Brain microvascular endothelial cell (primary cell): ENCODE measurements around the gene NACA2.

ENCODE experiments used
- DNase-seq: peaks from one replicate; pipeline ENCODE4 v3.0.0-alpha.2; 2020
- H3K27ac ChIP-seq: fragments of 250-450 bp; sonication (Bioruptor Pico); 2 replicates; pipeline ENCODE4 v1.5.1; 2020; ENCODE audit warnings: mild to moderate bottlenecking, moderate library complexity
- H3K27me3 ChIP-seq: fragments of 250-450 bp; sonication (Bioruptor Pico); replicated peaks from 2 replicates; pipeline ENCODE4 v1.5.1; 2020; ENCODE audit warnings: mild to moderate bottlenecking
- H3K36me3 ChIP-seq: fragments of 250-450 bp; sonication (Bioruptor Pico); replicated peaks from 2 replicates; pipeline ENCODE4 v1.5.1; 2020; ENCODE audit warnings: mild to moderate bottlenecking
- H3K4me3 ChIP-seq: 2 replicates; pipeline ENCODE4 v1.5.1; 2011; ENCODE audit warnings: low read depth, mild to moderate bottlenecking, control low read depth, low read length, moderate library complexity
- in situ Hi-C: cut with HindIII; loops from 2 replicates; pipeline ENCODE4 v1.10.0; 2017; ENCODE audit warnings: low sequenced_read_pairs, low pct_ligation_motif_present
- TF ChIP-seq, protein P1 (sequence below): IDR thresholded peaks from 2 replicates; pipeline ENCODE4 v1.5.1; 2011; ENCODE audit warnings: low read depth, mild to moderate bottlenecking, moderate library complexity, low read length, control low read depth, inconsistent platforms; ENCODE audit errors: missing control alignments

NACA2 gene

DNA sequence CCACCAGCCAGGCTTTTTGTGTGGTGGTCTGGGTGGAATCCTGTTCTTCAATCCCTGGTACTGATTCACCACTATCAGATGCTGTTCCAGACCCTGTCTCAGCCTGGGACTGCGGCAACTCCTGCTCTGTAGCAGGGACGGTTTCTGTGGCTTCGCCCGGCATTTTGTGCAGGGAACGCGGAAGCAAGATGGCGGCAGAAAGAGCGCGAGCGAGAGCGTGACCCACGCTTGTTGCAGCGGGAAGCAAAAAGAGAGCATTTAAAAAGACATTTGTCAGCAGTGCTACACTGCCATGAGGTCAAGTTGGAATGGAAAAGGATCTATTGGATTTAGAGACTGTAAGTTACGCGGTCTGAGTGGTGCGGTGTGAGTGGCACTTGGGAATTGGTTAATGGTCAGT is at the start of gene NACA2:
TSS of gene NACA2 (minus strand) at position 202 of the 400 bp plus-strand sequence. CDS start at position 163, 39 bp downstream.
- in situ Hi-C loops, result no loop called here
- Histone ChIP-seq H3K27ac (no peak within 1 kb of the TSS), H3K4me3 (no peak within 1 kb of the TSS), H3K36me3 (no peaks in the 10 kb centered on the region), H3K27me3 (no peaks in the 10 kb centered on the region)
- DNase-seq, result no peak
- TF ChIP-seq, protein P1, sequence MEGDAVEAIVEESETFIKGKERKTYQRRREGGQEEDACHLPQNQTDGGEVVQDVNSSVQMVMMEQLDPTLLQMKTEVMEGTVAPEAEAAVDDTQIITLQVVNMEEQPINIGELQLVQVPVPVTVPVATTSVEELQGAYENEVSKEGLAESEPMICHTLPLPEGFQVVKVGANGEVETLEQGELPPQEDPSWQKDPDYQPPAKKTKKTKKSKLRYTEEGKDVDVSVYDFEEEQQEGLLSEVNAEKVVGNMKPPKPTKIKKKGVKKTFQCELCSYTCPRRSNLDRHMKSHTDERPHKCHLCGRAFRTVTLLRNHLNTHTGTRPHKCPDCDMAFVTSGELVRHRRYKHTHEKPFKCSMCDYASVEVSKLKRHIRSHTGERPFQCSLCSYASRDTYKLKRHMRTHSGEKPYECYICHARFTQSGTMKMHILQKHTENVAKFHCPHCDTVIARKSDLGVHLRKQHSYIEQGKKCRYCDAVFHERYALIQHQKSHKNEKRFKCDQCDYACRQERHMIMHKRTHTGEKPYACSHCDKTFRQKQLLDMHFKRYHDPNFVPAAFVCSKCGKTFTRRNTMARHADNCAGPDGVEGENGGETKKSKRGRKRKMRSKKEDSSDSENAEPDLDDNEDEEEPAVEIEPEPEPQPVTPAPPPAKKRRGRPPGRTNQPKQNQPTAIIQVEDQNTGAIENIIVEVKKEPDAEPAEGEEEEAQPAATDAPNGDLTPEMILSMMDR, result no peak

DNA sequence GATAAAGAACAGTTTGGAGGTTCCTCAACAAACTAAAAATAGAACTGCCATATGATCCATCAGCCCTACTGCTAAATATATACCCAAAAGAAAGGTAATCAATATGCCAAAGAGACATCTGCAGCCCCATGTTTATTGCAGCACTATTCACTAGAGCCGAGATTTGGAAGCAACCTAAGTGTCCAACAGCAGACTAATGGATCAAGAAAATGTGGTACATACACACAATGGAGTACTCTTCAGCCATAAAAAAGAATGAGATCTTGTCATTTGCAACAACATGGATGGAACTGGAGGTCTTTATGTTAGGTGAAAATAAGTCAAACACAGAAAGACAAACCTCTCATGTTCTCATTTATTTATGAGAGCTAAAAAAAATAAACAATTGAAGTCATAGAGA is 48.8 kb upstream of the NACA2 start:
- in situ Hi-C loops, result no loop called here
- H3K27ac ChIP-seq, result no peak overlapping the region

DNA sequence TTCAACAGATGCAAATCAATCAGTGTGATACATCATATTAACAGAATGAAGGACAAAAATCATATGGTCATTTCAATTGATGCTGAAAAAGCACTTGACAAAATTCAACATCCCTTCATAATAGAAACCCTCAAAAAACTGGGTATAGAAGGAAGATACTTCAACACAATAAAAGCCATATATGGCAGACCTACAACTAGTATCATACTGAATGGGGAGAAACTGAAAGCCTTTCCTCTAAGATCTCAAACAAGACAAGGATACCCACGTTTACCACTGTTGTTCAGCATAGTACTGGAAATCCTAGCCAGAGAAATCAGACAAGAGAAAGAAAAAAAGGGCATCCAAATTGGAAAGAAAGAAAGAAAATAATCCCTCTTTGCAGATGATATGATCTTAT is 47.1 kb upstream of the NACA2 start:
- Histone ChIP-seq H3K36me3 (no peaks in the 10 kb centered on the region), H3K27me3 (no peaks in the 10 kb centered on the region), H3K4me3 (no peak overlapping the region), H3K27ac (no peak overlapping the region)
- TF ChIP-seq, protein P1, result no peak
- in situ Hi-C loops, result no loop called here
- no peak for DNase-seq

More for the DNA sequence above, 48.8 kb upstream of the NACA2 start:
- TF ChIP-seq, protein P1, result no peak
- no peaks in the 10 kb centered on the region for H3K27me3 ChIP-seq
- no peak for DNase-seq
- no peaks in the 10 kb centered on the region for H3K36me3 ChIP-seq
- no peak overlapping the region for H3K4me3 ChIP-seq

DNA sequence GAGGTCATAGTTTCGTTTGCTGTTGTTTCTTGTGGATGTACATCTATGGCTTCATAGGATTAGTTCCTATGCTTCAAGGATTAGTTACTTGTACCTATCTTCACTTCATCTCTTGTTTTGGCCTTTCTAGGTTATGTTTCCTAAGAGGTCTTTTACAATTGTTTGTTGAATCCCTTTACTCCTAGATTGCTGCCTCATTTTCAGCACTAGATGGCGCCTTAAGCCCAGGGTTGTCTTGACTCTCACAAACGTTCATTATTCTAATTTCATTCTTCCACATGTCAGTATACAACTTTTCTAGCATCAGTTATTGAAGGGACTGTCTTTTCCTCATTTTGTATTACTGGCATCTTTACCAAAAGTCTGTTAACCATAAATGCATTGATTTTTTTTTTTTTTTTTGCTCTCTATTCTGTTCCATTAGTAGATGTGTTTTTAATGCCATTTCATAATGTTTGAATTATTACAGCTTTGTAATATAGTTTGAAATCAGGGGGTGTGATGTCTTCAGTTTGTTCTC is 45.0 kb upstream of the NACA2 start:
- peak; percentile 55 for DNase-seq
- TF ChIP-seq, protein P1, result peak; percentile 82
- Histone ChIP-seq H3K4me3 (no peak overlapping the region), H3K27me3 (no peaks in the 10 kb centered on the region), H3K36me3 (no peaks in the 10 kb centered on the region), H3K27ac (no peak overlapping the region)
- in situ Hi-C loops, result no loop called here

DNA sequence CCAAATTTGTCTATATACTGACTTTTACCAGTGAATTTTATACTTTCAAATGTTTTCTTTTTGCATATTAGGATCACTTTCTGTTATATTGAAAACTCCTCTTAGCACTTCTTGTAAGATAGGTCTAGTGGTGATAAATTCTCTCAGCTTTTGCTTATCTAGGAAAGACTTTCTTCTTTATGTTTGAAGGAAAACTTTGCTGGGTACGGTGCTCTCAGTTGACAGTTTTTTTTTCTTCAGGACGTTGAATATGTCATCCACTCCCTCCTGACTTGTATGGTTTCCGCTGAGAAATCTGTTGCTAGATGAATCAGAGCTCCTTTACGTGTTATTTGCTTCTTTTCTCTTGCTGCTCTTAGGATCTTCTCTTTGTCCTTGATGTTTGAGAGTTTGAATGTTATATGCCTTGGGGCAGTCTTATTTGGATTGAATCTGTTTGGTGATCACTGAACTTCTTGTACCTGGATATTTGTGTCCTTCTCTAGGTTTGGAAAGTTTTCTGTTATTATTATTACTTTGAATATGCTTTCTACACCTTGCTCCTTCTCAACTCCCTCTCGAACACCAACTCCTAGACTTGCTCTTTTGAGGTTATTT is 44.0 kb upstream of the NACA2 start:
- in situ Hi-C loops, result no loop called here
- DNase-seq, result no peak
- TF ChIP-seq, protein P1, result no peak
- H3K27ac ChIP-seq, result no peak overlapping the region
- no peak overlapping the region for H3K4me3 ChIP-seq
- H3K27me3 ChIP-seq, result no peaks in the 10 kb centered on the region
- H3K36me3 ChIP-seq, result no peaks in the 10 kb centered on the region
